Measurements from ENCODE around the gene LRP1.
A peak's percentile ranks its signal among the peaks of the same experiment; 100 is the strongest.

Gene LRP1

DNA sequence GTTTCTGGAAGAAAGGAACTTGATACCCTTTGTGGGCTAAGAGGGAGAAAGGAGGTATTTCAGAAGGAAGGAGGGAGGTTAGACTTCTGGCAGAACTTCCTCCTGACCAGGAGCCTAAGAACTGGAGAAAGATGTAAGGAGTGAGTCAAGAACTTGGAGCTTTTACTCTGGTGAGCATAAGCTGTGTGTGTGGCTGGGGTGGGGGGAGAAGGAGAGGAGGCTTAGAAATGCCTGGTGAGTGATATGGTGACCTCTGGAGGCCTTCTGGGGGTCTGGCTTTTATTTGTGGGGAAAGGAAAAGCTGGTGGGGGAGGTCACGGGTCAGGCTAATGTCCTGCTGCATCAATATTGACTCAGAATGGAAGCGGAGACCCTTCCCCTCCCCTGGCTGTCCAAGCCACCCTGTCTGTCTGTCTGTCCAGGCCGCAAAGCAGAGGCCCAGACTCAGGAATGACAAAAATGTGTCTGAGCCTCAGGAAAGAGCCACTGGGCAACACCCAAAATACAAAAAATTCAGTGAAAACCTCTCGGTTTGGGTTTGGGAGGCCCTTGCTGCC lies 4.8 kb downstream of the LRP1 start:
- H3K4me3 ChIP-seq (ENCODE audit: low read depth, low read length): peak overlapping the region; percentile 92
- TF ChIP-seq, protein P1, sequence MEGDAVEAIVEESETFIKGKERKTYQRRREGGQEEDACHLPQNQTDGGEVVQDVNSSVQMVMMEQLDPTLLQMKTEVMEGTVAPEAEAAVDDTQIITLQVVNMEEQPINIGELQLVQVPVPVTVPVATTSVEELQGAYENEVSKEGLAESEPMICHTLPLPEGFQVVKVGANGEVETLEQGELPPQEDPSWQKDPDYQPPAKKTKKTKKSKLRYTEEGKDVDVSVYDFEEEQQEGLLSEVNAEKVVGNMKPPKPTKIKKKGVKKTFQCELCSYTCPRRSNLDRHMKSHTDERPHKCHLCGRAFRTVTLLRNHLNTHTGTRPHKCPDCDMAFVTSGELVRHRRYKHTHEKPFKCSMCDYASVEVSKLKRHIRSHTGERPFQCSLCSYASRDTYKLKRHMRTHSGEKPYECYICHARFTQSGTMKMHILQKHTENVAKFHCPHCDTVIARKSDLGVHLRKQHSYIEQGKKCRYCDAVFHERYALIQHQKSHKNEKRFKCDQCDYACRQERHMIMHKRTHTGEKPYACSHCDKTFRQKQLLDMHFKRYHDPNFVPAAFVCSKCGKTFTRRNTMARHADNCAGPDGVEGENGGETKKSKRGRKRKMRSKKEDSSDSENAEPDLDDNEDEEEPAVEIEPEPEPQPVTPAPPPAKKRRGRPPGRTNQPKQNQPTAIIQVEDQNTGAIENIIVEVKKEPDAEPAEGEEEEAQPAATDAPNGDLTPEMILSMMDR (IDR thresholded peaks at IDR 0.05; ENCODE audit: low read depth, low read length): no peak

DNA sequence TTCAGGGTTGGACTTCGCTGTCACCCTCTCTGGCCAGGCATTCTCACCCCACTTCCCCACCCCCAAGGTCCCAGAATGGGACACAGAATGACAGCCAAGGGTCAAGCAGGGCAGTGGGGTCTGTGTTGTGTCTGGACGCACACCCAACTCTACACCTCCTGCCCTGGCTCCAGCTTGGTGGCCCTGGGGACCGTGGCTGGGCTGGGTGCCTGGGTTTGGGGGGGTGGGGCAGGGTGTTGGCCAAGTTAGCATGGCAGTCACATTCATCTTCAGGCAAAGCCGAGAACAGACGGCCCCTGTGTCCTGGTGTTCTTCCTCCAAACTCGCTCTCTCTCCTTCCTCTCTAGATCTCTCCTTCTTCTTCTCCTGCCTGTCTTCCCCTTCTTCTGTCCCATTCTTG lies 5.6 kb downstream of the LRP1 start:
- TF ChIP-seq, protein P1 (IDR thresholded peaks at IDR 0.05; ENCODE audit: low read depth, low read length): no peak

DNA sequence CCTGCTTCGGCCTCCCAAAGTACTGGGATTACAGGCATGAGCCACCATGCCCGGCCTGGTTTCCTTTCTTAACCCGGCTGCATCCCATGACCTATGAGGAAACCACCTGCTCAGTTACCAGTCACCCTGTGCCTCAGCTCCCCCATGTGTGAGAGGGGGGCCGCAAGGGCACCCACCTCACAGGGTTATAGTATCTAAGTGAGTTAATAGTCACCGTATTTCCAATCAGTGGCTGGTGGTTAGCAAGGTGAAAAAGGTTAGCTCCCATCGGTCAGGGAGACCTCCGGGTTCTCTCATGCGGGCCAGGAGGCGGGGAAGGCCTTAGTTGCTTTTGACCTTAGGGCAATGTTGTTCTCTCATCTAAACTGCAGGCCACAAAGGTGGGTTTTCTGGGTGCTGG lies 6.7 kb downstream of the LRP1 start:
- no peak overlapping the region for H3K4me3 ChIP-seq (ENCODE audit: low read depth, low read length)
- TF ChIP-seq, protein P1 (IDR thresholded peaks at IDR 0.05; ENCODE audit: low read depth, low read length): no peak

More for the DNA sequence above, 5.6 kb downstream of the LRP1 start:
- H3K4me3 ChIP-seq (ENCODE audit: low read depth, low read length): no peak overlapping the region

DNA sequence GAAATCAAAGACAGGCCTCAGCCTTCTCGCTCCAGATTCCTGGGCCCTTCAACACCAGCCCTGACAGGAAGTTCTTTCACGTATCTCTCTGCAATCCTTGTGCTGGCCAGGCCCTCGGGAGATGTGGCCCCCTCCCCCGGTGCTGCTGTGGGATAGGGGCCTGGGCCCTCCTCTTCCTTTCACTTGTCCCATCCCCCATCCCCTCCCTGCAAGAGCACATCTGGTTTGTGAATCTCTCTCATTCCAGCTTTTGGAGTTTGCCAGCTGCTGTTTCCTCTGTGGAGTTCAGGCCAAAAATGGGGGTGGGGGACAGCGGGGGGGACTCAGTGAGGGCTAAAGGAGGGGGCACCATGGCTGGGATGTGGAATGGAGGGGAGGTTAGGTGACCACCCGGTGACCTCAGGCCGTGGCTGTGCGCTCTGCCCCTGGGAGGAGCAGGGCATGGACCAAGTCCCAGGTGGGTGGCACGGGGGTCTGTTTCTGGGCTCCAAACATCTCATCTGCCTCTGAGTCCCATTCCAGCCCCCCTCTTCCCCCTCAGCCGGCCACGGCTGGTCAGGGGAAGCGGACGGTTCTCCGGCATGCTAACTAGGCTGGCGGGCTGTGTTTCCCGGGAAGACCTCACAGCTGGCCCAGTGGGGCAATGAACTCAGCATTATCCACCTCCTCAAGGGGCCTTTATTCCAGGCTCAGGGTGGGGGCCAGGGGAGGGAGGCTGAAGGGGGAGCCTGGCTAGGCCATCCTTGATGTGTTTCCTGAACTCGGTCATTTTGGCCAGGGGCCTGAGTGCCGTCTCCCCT lies 7.4 kb downstream of the LRP1 start:
- TF ChIP-seq, protein P1 (IDR thresholded peaks at IDR 0.05; ENCODE audit: low read depth, low read length): no peak

DNA sequence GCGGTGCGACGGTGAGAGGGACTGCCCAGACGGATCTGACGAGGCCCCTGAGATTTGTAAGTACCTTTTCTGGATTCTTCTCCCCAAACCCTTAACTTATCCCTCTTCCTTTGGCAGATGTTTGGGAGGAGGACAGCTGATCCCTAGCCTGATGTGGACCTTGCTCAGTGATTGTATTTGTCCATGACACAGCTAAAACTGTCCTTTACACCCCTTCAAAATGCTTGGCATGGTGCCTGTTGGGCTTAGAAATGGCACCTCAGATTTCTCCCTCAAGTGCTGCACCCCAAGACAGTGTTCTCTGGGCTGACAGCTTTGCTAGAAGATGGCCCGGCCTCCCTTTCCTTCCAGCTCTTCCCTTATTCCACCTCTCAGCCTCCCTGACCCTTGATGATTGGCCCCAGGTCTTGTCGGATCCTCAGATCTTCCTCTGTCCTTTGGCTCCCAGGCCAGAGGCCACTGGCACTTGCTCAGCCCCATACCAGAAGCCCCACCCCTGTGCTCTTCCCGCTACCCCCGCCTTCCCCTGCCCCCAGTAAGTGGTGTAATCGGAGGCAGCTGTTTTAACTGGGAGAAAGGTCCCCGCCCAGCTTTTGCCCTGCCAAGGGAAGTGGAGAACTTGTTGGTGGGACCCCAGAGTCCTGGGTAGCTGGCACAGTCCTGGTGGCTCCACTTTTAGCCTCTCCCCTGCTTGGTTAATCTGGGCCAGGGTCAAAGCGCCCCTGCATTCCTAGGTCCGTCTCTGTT lies 10.4 kb downstream of the LRP1 start:
- no peak overlapping the region for H3K4me3 ChIP-seq (ENCODE audit: low read depth, low read length)
- TF ChIP-seq, protein P1 (IDR thresholded peaks at IDR 0.05; ENCODE audit: low read depth, low read length): no peak

More for the DNA sequence above, 7.4 kb downstream of the LRP1 start:
- peak overlapping the region; percentile 34 for H3K4me3 ChIP-seq (ENCODE audit: low read depth, low read length)

DNA sequence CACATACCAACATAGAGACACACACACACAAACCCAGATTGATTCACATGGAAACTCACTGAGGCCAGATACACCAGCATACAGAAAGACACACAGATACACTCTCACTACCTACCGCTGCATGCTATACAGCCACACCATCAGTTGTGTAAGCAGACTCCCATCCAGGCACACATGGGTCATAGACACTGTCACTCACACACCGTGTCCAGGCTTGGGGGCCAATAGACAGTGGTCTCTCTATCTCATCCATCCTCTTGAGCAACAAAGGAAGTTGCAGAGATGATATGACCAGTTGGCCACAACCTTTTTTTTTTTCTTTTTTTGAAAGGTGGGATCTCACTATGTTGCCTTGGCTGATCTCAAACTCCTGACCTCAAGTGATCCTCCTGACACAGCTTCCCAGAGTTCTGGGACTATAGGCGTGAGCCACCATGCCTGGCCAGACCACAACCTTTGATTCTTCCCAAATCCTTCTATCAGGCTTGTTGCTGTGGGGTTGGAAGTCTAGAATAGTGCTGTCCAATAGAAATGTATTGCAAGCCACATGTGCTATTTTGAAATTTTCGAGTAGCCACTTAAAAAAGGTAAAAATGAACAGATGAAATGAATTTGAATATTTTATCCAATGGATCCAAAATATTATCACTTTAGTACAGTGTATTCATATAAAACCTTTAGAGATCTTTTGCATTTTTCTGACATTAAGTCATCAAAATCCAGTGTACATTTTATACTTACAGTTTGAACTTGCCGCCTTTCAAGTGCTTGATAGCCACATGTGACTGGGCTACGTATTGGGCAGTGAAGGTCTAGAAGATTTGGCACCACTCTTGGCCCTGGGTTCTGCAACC lies 11.7 kb downstream of the LRP1 start:
- H3K4me3 ChIP-seq (ENCODE audit: low read depth, low read length): no peak overlapping the region

More for the DNA sequence above, 11.7 kb downstream of the LRP1 start:
- TF ChIP-seq, protein P1 (IDR thresholded peaks at IDR 0.05; ENCODE audit: low read depth, low read length): no peak
